HG03280 (cell line): ENCODE results near the gene FOLR2.

Experiments used
- ATAC-seq: cut with Tn5 transposase; IDR thresholded peaks from one replicate; pipeline ENCODE4 v1.9.1; 2021; ENCODE audit warnings: mild to moderate bottlenecking, moderate library complexity; ENCODE audit not compliant: unreplicated experiment

FOLR2 gene

GRCh38 chr11:72239849-72240460 lies 23.4 kb downstream of the FOLR2 start:
- ATAC-seq = no peak

DNA sequence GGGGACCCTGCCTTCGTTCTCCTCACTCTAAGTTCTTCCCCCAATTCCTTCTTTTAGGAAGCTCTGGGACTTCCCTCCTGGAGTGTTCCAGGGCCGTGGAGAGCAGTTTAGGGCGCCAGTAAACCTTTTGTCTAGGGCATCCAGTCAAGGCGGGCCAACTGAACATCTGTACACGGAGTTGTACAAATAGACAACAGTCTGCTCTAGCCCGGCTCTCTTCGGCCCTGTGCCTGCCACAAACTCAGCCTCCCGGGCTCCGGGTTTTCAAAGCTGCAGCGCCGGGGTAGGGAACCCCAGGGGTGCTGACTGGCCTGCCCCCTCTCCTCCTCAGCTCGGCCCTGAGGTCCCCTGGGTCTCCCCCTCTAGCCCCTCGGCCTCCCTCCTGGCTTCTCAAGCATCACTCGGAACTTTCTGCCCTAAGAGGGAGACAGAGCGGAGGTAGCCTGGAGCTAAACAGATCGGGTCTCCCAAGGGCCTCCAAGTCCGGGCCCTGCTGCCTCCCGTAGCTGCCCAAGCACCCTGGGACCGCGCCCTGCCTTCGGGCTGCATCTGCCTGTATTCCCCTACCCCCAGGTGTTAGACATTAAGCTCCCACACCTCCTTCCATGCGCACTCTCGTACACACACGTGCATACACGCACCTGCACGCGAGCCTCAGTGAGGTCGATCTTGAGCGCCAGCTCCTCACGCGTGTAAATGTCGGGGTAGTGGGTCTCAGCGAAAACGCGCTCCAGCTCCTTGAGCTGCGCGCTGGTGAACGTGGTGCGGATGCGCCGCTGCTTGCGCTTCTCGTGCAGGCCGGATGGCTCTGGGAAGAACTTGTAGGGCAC lies 24.1 kb downstream of the FOLR2 start:
- no peak for ATAC-seq

GRCh38 chr11:72241291-72241781 lies 24.7 kb downstream of the FOLR2 start:
- ATAC-seq = no peak

DNA sequence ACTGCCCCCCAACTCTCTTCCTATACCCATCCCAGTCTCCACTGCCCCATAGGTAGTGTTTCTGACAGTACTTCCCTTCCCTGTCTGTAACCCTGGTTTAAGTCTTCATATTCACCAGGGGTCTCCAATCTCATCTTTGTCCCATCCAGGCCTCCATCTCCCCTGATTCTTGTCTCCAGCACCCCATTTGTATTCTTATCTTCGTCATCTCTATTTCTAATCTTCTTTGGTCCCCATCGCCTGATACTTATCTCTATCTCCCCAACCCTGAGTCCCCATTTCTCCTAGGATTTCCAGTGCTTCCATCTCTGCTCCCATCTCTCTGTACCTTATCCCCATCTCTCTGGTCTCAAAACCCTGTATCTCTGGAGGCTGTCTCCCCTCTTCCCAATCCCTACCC lies 25.5 kb downstream of the FOLR2 start:
- no peak for ATAC-seq

- ATAC-seq = no peak
Observed at GRCh38 chr11:72243173-72244059, 26.8 kb downstream of the FOLR2 start.

GRCh38 chr11:72244060-72244360 lies 27.4 kb downstream of the FOLR2 start, which contains the start of gene PHOX2A:
PHOX2A (minus strand) TSS chr11:72244176; CDS start chr11:72244004, 172 bp downstream.
- ATAC-seq = no peak

DNA sequence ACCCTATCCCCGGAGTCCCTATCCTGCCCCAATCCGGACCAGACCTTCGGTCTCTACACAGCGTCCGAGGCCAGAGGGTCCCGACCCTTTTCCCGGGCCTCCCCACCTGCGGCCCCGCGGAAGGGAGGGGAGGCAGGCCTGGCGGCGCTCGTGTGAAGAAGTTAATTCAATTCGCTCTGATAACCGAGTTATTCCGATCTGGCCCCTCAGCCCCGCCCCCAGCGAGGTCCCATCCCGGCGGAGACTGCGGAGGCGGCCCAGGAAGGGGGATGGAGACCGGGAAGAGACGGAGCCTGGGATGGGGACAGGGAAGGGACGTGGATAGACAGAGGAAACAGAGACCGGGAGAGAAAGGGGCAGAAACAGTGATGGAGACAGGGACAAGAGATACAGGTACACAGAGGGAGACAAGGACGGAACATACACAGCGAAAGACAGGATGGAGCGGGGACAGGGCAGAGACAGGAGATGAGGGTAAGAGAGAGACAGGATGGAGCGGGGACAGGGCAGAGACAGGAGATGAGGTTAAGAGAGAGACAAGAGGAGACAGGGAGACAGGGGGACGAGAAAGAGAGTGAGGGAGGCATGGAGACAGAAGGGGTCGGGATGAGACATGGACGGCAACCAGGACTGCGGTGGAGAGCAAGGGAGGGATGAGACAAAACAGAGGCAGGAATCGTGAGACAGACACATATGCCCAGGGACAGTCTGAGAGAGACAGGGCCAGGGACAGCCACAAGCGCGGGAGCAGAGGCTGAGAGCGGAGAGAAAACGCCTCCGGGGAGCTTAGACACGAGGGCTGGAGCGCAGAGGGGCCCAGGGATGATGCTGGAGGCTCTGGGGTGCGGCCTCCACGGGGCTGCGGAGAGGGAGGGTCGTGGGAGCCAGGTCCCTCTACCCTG lies 28.0 kb downstream of the FOLR2 start:
- ATAC-seq = no peak

DNA sequence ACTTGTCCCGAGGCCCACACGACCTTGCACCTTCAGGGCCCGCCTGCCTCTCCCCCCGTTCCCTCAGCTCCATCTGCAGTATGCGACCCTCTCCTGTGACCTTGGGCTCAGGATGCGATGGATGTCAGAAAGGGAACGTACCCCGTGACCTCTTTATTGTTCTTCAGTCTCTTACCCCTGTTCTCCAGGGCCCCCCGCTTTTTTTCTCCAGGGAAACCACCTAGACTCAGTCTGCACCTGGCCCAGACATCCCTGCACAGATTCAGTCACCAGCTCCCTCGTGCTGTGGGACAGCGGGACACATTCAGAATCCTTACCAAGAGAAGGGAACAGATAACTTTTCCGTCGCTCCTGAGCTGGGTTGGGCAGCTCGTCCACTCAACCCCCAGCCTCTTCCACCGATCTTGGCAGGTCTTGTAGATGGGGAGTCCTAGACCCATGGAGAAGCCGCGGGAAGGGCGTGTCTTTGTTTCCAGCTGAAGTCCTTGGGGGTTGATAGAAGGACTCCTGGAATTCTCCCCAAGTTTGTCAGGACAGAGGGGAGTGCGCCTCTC lies 28.7 kb downstream of the FOLR2 start:
- no peak for ATAC-seq

DNA sequence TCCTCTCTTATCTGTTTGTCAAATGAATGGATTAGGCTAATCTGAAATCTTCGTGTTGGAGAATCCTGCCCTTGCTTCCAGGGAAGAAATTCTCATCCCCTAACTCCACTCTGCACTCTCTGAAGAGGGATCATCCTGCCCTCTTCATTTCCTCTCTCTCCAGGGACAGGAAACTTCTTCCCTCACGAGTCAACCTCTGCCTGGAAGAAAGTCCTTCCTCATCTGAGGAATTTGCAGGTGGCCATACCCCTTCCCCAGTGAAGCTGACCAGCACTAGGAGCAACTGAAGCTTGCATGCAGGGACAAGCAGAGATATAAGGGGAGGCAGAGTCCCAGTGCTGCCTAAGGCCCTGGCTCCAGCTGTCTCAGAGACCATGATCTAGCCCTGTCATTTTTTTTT lies 31.0 kb downstream of the FOLR2 start:
- ATAC-seq = no peak

DNA sequence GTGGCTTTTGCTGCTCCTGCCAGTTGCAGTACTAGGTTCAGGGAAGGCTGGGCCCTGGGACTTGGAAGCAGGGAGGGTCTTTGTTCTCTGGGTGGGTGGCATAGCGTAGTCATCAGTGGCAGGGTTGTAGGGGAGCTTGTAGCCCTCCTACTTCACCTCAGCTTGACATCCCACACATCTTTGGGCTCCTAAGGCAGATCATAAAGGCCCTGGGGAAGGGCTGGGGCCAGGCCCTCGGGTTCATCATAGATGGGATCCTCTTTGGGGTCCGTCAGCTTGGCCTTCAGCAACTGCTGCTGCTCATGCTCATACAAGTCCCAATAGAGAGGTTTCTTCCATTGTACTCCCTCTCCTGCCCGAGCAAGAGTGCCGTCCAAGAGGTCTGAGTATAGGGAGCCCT lies 33.4 kb downstream of the FOLR2 start:
- no peak for ATAC-seq

GRCh38 chr11:72250661-72251464 lies 34.3 kb downstream of the FOLR2 start:
- no peak for ATAC-seq

- ATAC-seq = no peak
Observed at GRCh38 chr11:72251614-72252013, 35.0 kb downstream of the FOLR2 start.

GRCh38 chr11:72253392-72253791 lies 36.8 kb downstream of the FOLR2 start:
- ATAC-seq = no peak

DNA sequence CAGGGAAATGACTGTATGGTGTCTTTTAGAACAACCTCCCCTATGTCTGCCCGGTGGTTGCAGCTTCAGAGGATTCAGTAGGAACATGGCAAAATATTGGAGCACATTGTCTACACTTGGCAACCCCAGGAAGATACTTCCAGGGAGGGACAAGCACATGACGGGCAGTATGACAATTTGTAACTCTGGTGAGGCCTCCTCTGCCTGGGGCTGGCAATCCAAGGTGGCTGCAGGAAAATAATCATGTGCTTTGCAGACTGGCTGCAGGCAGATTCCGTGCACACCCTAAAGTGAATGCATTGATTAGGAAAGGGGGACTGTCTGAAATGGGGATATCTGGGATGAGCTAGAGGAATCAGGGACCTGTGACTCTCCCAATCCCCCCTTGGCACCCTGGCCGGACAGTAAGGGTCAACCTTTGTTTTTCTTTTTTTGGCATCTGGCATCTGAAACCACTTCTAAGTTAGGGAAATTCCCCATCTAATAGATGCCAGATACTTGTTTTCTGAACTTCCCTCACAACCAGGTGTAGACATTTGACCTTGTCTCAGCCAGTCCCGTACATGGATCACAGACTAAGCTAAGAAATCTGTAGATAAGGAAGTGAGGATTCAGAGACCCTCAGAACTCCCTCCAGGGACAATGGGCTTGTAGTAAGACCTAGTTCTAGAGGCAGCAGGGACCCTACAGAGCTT lies 37.9 kb downstream of the FOLR2 start:
- no peak for ATAC-seq

- ATAC-seq = no peak
Observed at GRCh38 chr11:72257570-72257969, 41.0 kb downstream of the FOLR2 start.

DNA sequence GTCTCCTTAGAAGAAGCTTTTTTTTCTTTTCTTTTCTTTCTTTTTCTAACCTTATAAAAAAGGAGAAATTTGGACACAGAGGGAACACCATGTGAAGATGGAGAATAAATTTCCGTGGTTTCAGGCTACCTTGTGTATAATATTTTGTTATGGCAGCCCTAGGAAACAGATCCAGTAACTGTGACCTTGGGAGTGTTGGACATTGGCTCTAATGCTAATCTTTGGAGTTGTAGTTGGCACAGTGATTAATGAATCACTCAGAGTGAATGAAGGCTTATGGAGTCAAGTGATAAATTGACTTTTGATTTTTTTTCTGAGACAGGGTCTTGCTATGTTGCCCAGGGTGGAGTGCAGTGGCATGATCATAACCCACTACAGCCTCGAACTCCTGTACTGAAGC lies 42.9 kb downstream of the FOLR2 start:
- ATAC-seq = no peak

DNA sequence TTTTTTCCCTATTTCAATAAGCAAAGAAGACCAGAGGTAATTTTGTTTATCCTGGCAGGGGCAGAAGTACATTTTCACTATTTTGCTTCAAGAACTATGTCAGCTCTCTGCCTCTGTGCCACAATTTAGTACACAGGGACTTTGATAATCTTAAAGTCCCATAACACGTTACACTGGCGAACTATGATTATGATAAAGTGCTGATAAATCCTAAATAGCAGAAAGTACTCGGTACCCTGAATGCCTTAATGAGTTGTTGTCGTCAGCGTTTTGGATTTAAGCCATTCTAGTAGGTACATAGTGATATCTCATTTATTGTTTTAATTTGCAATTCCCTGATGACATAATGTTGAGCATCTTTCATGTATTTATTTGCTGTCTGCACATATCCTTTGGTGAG lies 44.0 kb downstream of the FOLR2 start:
- no peak for ATAC-seq

DNA sequence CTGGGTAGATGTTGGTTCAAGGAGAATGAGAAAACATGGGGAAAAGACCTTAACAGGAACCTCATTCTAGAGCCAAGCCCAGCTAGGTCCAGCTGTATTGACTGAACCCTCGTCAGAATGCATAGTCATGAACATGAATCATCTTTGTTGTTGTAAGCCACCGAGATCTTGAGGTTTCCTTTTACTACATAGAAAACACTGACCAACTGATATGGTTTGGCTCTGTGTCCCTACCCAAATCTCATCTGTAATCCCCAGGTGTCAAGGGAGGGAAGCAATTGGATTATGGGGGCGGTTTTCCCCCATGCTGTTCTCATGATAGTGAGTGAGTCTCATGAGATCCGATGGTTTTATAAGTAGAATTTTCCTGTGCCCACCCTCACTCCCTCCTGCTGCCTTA lies 46.8 kb downstream of the FOLR2 start:
- ATAC-seq = no peak

- no peak for ATAC-seq
Observed at GRCh38 chr11:72265951-72266350, 49.4 kb downstream of the FOLR2 start.
